Retinal pigment epithelial cell (primary cell): ENCODE measurements around the gene EMP1.

Experiments
- DNase-seq: peaks from one replicate; pipeline ENCODE4 v3.0.0-alpha.2; 2010; ENCODE audit warnings: low read depth
- H3K4me3 ChIP-seq: 2 replicates; pipeline ENCODE4 v1.5.1; 2011; ENCODE audit warnings: mild to moderate bottlenecking, low read length, control low read depth, moderate library complexity
- TF ChIP-seq, protein P1 (sequence below): conservative IDR thresholded peaks from 2 replicates; pipeline ENCODE4 v1.5.1; 2011; ENCODE audit warnings: low read depth, low read length, control low read depth, inconsistent platforms

Gene EMP1

DNA sequence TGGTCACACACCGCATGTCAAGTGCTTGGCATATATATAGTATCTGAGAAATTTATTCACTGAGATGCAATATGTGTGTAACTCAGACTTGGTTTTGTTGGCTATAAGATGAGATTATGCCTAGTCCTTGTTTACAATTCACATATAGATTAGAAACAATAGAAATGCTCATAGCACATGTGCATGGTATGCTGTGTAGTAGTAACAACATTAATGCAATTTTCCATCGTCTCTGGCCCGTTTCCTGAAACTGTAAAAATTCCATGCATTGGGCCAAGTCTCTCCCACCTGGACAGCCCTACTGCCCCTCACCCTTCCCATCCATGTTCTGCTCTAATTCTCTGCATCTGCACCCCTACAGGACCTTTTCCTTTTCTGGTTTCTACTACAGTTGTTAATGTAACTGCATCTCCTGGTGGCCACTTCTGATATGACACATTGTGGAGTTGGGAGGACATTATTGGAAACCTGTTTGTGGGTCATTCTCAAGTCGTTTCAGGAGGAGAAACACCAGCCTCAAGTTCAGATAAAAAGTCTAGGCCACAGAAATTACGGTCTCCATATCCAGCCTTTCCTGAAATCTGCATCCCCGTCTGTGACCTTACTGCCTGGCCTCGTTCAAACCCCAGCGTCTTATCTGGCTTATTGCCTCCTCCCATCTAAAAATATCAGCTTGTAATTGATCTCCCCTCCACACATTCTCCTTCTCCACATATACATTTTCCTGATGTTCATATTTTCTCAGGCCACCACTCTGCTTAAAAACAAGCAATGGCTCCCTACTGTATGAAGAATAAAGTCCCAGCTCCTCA is 37.5 kb downstream of the EMP1 start:
- H3K4me3 ChIP-seq: no peak overlapping the region
- DNase-seq: no peak
- TF ChIP-seq, protein P1, sequence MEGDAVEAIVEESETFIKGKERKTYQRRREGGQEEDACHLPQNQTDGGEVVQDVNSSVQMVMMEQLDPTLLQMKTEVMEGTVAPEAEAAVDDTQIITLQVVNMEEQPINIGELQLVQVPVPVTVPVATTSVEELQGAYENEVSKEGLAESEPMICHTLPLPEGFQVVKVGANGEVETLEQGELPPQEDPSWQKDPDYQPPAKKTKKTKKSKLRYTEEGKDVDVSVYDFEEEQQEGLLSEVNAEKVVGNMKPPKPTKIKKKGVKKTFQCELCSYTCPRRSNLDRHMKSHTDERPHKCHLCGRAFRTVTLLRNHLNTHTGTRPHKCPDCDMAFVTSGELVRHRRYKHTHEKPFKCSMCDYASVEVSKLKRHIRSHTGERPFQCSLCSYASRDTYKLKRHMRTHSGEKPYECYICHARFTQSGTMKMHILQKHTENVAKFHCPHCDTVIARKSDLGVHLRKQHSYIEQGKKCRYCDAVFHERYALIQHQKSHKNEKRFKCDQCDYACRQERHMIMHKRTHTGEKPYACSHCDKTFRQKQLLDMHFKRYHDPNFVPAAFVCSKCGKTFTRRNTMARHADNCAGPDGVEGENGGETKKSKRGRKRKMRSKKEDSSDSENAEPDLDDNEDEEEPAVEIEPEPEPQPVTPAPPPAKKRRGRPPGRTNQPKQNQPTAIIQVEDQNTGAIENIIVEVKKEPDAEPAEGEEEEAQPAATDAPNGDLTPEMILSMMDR: peak; percentile 92

DNA sequence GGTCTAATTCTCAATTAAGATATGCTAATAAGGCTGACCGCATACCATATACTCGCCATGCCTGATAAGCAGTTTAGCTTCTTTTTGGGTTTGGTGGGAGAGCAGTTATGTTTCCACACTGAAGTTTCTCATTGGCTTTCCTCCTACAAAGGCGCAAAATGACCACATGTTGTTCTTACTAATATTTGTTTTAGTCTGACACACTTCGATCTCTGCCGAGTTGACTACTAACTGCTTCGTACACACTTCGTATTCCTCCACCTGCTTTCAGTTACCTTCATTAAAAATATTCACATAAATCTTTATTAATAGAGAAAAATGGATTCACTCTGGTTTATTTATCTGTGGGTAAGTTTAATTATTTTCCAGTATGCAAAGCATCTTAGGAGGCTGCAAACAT is 41.7 kb downstream of the EMP1 start:
- no peak overlapping the region for H3K4me3 ChIP-seq
- DNase-seq: no peak
- TF ChIP-seq, protein P1: no peak

DNA sequence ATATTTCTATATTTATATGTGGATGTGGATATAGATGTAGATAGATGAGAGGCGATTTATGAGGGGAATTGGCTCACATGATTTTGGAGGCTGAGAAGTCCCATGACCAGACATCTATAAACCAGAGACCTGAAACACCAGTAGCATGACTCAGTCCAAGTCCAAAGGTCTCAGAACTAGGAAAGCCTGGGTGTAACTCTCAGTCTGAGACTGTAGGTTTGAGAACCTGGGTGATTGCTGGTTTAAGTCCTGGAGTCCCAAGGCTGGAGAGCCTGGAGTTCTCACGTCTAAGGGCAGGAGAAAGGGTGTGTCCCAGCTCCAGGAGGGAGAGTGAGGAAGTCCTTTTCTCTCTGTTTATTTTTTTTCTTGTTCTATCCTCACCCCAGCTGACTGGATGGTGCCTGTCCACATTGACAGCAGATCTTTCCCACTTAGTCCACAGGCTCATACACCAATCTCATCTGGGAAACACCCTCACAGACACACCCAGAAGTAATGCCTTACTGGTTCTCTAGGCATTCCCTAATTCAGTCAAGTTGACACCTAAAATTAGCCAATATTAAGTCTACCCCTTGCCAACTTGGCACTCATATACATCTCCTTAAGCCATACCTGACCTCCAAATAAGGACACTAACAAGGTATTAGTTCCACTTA is 45.4 kb downstream of the EMP1 start:
- no peak for DNase-seq
- TF ChIP-seq, protein P1: no peak
- no peak overlapping the region for H3K4me3 ChIP-seq

DNA sequence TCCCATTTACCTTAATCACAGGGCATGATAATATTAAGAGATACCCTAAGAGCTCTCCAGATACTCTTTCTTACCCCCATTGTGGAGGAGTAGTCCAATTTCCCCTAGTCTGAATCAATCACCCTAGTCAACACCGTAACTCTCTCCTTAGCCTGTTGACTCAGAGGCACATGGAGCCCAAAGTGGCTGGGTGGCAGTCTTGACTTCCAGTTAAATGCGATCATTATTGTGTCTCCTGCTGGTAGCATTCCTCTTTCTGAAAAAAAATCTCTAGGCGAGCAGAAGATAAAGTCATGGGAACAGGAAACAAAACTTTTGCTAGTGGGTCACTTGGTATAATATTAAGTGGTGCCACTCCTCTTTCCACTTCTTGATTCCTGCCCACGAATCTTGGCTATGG is 46.4 kb downstream of the EMP1 start:
- H3K4me3 ChIP-seq: no peak overlapping the region
- TF ChIP-seq, protein P1: no peak
- DNase-seq: no peak

DNA sequence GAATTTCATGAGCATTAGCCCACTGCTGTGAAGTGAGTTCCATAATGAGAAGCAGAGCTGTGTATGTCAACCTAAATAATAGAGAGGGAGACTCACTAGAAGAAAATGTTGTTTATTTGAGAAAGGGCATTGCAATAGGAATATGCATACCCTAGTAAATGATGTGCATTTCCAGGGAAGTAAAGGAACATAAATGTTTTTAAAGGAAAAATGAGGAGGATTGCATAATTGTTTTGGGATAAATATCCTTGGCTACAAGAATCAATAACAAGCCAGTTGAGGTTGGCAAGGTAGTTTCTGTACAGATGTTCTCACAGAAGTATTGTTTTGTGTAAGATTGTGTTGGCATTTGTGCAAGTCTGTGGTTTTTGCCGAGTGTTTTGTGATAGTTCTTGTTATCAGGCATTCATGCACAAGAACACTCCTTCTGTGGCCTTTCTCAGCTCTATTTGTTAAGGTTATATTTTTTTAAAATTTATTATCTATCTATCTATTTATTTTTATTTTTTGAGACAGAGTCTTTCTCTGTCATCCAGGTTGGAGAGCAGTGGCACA is 47.1 kb downstream of the EMP1 start:
- TF ChIP-seq, protein P1: no peak
- DNase-seq: no peak
- H3K4me3 ChIP-seq: no peak overlapping the region

DNA sequence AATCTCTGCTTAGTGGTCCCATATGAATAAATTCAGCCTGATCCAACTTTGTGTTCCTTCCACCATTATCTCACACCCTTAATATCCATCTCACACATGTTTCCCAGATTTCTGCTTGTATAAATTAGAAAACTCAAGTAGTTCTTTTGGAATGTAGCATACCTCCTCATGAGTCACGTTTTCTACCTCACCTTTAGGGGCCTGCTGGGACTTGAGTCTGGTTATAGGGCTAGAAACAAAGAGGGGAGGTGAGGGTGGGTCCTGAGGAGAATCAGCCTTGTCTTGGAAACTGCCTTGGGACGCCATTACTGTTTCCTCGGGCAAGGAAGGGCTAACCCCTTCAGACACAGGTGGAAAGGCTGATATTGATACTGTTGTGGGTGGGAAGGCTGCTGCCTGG is 51.1 kb downstream of the EMP1 start:
- H3K4me3 ChIP-seq: no peak overlapping the region
- TF ChIP-seq, protein P1: no peak
- DNase-seq: no peak
